ENCODE results near the gene ARID5B. TPM values are rescaled to one million over a fixed set of nuclear protein-coding genes. Genes with fewer than 3 reads are reported as not detected.

ARID5B gene
- total RNA-seq, 2 experiments from 2014 or later: 34.8 to 35.9 TPM

DNA sequence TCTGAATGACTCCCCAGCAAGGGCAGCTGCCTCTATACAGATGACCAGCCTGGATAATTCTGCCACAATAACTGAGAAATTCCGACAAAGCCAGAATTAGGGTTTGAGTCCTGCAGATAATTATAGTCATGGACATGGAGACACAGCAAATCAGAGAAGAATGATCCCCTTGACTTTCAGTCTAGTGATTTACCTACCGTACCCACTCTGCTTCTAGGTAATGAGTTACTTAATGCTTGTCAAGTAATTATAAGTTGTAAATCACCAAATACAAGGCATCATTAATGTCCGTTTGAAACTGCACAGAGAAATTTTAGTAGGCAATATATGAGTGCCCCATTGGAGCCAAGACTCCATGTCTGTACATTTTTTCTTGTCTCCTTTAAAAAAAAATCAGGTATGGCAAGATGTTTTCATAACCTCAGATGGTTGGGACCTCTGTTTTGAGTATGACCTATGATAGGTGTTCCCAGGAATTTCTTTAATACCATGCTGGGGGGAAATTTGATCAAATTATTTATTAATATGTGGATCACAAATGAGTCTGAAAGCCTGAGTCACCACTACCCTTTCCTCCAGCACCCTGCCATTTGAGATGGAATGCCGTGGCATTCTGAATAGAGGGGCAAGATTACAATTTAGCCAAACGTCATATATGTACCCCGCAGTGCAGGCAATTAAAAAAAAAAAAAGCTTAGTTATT is 5.5 kb upstream of the ARID5B start:
- Mint-ChIP-seq H3K4me3 (no peak overlapping the region), H3K36me3 (no peaks in the 10 kb centered on the region), H3K9me3 (ENCODE audit: low read depth) (no peaks in the 10 kb centered on the region), H3K4me1 (peaks cover 29% of the 10 kb centered on the region), H3K27ac (no peak overlapping the region), H3K27me3 (no peaks in the 10 kb centered on the region)
- ATAC-seq (no peak), DNase-seq (no peak)
- CTCF ChIA-PET: interaction anchor here (0.7 to 5.2 kb wide), 20 partner anchors 10 to 353 kb away, joined by 3 to 37 read pairs (median 4); no protein-coding TSS in a partner anchor

- Mint-ChIP-seq H3K27ac (peak overlapping the region; percentile 99), H3K9me3 (ENCODE audit: low read depth) (no peaks in the 10 kb centered on the region)
- DNase-seq: peak; percentile 79
These were observed 4.4 kb upstream of the ARID5B start for GRCh38 chr10:61896854-61897661.

GRCh38 chr10:61897671-61898434 is 3.6 kb upstream of the ARID5B start:
- no peak for ATAC-seq
- H3K36me3 Mint-ChIP-seq: peaks cover 6% of the 10 kb centered on the region
- peak overlapping the region; percentile 99 for H3K27ac Mint-ChIP-seq
- peak overlapping the region; percentile 67 for H3K4me3 Mint-ChIP-seq
- CTCF ChIA-PET: interaction anchor here (0.8 to 5.2 kb wide), 16 partner anchors 8 to 354 kb away, joined by 3 to 37 read pairs (median 5); no protein-coding TSS in a partner anchor
- H3K9me3 Mint-ChIP-seq (ENCODE audit: low read depth): no peaks in the 10 kb centered on the region
- no peak for DNase-seq
- no peaks in the 10 kb centered on the region for H3K27me3 Mint-ChIP-seq
- peaks cover 29% of the 10 kb centered on the region for H3K4me1 Mint-ChIP-seq

More at GRCh38 chr10:61896854-61897661, 4.4 kb upstream of the ARID5B start:
- Mint-ChIP-seq H3K36me3 (peaks cover 1% of the 10 kb centered on the region), H3K27me3 (no peaks in the 10 kb centered on the region), H3K4me1 (peaks cover 29% of the 10 kb centered on the region), H3K4me3 (peak overlapping the region; percentile 67)
- peak; percentile 76 for ATAC-seq
- CTCF ChIA-PET: interaction anchor here (0.6 to 5.2 kb wide), 33 partner anchors 9 to 1081 kb away, joined by 3 to 37 read pairs (median 4); no protein-coding TSS in a partner anchor

DNA sequence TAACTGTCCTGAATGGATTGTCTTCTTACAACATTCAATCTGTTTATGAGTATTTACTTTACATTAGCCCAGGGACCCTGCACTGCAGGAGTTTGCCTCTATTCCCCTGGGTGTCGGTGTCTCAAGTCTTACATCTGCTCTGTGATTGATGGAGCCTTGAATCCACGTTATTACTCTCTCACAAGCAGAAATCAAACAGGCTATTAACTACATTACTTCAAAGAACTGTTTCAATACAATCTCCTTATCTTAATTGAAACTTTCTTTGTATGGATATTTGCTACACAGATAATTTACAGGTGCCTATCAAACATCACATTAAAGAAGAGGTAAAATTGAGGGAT is 3.1 kb upstream of the ARID5B start:
- Mint-ChIP-seq H3K4me3 (no peak overlapping the region), H3K4me1 (peaks cover 29% of the 10 kb centered on the region), H3K9me3 (ENCODE audit: low read depth) (no peaks in the 10 kb centered on the region), H3K36me3 (peaks cover 6% of the 10 kb centered on the region), H3K27ac (peak overlapping the region; percentile 99), H3K27me3 (no peaks in the 10 kb centered on the region)
- DNase-seq (no peak), ATAC-seq (no peak)
- CTCF ChIA-PET: interaction anchor here (0.9 to 5.2 kb wide), 6 partner anchors 90 to 346 kb away, joined by 3 to 37 read pairs (median 10); no protein-coding TSS in a partner anchor

DNA sequence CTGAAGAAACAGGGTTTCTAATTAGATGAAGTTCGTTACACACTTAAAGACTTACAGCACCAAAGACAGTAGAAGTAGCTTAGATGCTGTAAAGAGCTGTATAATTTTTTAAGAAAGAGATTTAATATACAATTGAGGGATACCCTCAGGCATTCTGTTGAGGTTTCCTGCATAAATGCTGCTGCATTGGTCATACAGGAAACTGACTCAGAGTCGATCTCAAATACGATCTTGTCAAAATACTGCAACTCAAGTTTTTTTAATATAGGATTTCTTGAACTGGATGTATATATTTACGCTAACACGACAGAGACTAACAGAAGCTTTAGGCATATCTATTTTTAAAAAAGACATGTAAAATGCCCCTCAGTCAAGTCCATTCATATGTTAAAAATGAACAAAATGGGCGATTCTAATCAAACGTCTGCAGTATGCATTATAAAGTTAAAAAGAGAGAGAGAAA is 2.4 kb upstream of the ARID5B start:
- H3K36me3 Mint-ChIP-seq: peaks cover 8% of the 10 kb centered on the region
- ATAC-seq: no peak
- CTCF ChIA-PET: interaction anchor here (0.7 to 5.2 kb wide), 13 partner anchors 43 to 345 kb away, joined by 3 to 37 read pairs (median 5); no protein-coding TSS in a partner anchor

GRCh38 chr10:61899663-61899996 is 1.9 kb upstream of the ARID5B start:
- CTCF ChIA-PET: interaction anchor here (0.7 to 5.2 kb wide), 13 partner anchors 42 to 345 kb away, joined by 3 to 37 read pairs (median 3); no protein-coding TSS in a partner anchor
- no peaks in the 10 kb centered on the region for H3K27me3 Mint-ChIP-seq
- no peaks in the 10 kb centered on the region for H3K9me3 Mint-ChIP-seq (ENCODE audit: low read depth)
- H3K36me3 Mint-ChIP-seq: peaks cover 8% of the 10 kb centered on the region
- ATAC-seq (no peak), DNase-seq (no peak)
- peak overlapping the region; percentile 99 for H3K27ac Mint-ChIP-seq
- peaks cover 37% of the 10 kb centered on the region for H3K4me1 Mint-ChIP-seq
- peak overlapping the region; percentile 98 for H3K4me3 Mint-ChIP-seq

More for the DNA sequence above, 2.4 kb upstream of the ARID5B start:
- Mint-ChIP-seq H3K27ac (peak overlapping the region; percentile 99), H3K27me3 (no peaks in the 10 kb centered on the region), H3K9me3 (ENCODE audit: low read depth) (no peaks in the 10 kb centered on the region), H3K4me3 (peak overlapping the region; percentile 98), H3K4me1 (peaks cover 33% of the 10 kb centered on the region)
- no peak for DNase-seq

DNA sequence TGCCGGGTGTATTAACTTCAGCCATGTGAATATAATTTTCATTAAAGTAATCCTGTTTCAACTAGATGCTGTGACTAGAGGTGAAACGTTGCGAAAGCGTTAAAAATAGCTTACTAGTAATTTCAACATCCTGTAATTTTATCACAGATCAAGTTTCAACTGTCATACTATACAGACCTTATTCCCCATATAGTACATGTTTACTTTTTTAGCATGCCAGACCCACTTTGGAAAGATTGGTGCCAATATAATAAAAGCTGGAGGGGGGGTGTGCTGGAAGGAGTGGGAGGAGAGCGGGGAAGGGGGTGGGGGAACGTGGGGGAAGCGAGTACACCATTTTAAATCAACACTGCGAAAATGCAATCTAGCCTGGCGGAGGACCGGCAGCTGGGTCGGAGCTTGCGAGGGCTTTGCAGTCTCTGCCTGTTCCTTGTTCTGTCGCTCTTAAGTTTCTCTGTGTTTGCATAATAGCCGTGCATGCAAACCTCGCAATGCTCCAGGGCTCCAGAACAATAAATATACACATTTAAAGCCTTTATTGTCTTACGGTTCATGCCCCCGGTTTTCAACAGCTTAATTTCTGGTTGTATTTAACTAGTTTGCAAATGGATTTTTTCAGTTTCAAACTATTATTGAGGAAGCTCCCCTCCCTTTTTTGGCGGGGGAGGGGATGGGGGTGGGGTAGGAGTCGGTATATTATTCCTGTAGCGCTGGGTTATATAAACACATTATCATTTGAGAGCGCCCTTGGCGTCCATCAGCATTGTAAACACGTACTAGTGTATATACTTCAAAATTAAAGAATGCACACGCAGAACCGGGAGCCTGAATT is 1.3 kb upstream of the ARID5B start:
- H3K4me1 Mint-ChIP-seq: peaks cover 41% of the 10 kb centered on the region
- H3K27ac Mint-ChIP-seq: peak overlapping the region; percentile 99
- CTCF ChIA-PET: interaction anchor here (0.6 to 5.2 kb wide), 12 partner anchors 42 to 344 kb away, joined by 3 to 37 read pairs (median 4); no protein-coding TSS in a partner anchor
- no peaks in the 10 kb centered on the region for H3K27me3 Mint-ChIP-seq
- peaks cover 8% of the 10 kb centered on the region for H3K36me3 Mint-ChIP-seq
- peak overlapping the region; percentile 98 for H3K4me3 Mint-ChIP-seq
- ATAC-seq (peak; percentile 16), DNase-seq (peak; percentile 81)
- no peaks in the 10 kb centered on the region for H3K9me3 Mint-ChIP-seq (ENCODE audit: low read depth)

DNA sequence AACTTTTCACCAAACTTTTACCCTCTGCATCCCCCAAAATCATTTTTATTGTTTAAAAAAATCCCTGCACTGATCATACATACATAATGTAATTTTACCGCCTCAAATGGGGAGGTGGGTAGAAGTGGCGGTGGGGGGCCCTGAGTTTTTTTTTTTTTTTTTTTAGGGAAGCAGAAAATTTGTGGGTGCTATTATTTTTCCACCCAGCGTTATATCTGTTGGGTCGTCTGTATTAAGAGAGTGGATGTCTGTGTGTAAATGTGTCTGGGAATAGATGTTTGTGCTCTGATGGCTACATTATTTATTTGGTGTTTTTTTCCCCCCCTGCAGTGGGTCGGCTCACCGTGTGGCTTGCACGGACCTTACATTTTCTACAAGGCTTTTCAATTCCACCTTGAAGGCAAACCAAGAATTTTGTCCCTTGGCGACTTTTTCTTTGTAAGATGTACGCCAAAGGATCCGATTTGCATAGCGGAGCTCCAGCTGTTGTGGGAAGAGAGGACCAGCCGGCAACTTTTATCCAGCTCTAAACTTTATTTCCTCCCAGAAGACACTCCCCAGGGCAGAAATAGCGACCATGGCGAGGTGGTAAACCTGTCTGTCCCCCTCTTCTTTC is 438 bp downstream of the ARID5B start:
- H3K4me3 Mint-ChIP-seq: peak overlapping the region; percentile 98
- H3K27ac Mint-ChIP-seq: peak overlapping the region; percentile 99
- ATAC-seq: no peak

DNA sequence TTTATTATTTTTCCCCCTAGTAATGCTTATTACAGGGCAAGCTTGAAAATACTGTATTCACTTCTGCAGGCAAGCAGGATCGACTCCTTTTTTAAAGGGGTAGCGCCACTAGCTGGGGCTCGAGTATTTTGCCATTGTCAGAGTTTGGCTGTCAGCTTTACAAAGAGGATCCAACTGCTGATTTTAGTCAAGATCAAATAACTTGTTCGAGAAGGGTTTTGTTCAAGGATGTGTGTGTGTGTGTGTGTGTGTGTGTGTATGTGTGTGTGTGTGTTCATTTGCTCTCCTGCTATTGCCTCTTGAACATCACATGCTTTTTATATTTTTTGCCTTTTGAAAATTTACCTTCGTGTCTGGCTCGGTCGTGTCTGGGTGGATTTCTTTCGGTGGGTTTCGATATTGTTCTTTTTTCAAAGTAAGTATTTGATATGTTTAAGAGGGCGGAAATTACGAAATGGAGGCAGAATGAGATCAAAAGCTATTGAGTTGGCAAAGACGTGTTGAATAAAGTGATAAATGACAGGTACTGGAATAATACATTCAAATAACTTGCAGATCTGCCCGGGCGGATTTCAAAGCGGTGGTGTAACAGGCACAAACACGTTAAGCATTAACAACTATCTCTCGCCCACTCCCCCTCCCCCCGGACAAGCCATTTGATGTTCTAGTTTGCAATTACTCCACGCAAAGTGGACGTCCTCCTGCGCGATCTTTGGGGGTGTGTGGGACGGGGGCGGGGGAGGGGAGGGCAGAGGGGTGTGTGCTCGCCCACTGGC is 1.1 kb downstream of the ARID5B start:
- peak overlapping the region; percentile 98 for H3K4me3 Mint-ChIP-seq
- ATAC-seq: peak; percentile 20
- H3K27me3 Mint-ChIP-seq: no peaks in the 10 kb centered on the region
- peaks cover 10% of the 10 kb centered on the region for H3K36me3 Mint-ChIP-seq
- CTCF ChIA-PET: interaction anchor here (0.7 to 3.8 kb wide), 23 partner anchors 10 to 342 kb away, joined by 3 to 17 read pairs (median 4); no protein-coding TSS in a partner anchor
- H3K9me3 Mint-ChIP-seq (ENCODE audit: low read depth): no peaks in the 10 kb centered on the region
- peaks cover 41% of the 10 kb centered on the region for H3K4me1 Mint-ChIP-seq
- H3K27ac Mint-ChIP-seq: peak overlapping the region; percentile 99
- peak; percentile 73 for DNase-seq

More for the DNA sequence above, 438 bp downstream of the ARID5B start:
- Mint-ChIP-seq H3K4me1 (peaks cover 48% of the 10 kb centered on the region), H3K9me3 (ENCODE audit: low read depth) (no peaks in the 10 kb centered on the region), H3K36me3 (peaks cover 10% of the 10 kb centered on the region), H3K27me3 (no peaks in the 10 kb centered on the region)
- CTCF ChIA-PET: interaction anchor here (0.8 to 3.8 kb wide), 16 partner anchors 11 to 343 kb away, joined by 3 to 17 read pairs (median 4); no protein-coding TSS in a partner anchor
- DNase-seq: no peak

DNA sequence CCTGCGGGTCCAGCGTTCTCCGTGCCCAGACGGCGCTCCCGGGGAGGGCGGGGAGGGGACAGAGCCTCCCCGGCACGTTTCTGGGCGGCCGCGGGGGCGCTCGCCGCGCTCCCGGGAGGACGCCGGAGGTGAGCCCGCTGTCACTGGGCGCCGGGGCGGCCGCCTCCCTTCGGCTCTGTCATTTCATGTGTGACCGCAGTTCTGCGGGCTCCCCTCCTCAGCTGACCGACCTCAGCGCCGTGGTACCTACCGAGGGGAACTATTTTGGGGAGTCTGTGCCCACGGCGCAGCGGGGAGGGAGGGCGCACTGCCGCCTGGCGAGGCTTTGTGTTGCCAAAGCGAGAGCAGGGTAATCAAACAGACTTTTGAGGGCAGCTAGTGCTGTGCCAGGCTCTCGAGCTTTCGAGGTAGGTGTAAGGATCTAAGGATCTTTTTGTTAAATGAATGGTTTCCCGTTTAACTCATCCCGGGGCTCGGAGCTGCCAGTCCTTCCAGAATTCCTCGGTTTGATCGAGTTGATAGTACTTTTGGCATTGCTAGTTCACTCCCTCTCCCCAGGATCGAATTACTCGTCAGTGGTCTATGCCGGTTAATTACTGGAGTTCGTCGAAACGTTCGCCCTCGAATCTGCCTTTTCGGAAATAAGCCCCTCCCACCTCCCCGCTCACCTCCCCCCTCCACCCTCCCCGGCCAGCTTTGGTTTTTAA is 1.9 kb downstream of the ARID5B start:
- Mint-ChIP-seq H3K27me3 (no peaks in the 10 kb centered on the region), H3K4me3 (peak overlapping the region; percentile 98), H3K36me3 (peaks cover 14% of the 10 kb centered on the region), H3K27ac (peak overlapping the region; percentile 99), H3K9me3 (ENCODE audit: low read depth) (peaks cover 2% of the 10 kb centered on the region), H3K4me1 (peaks cover 36% of the 10 kb centered on the region)
- ATAC-seq: peak; percentile 66
- CTCF ChIA-PET: interaction anchor here (0.7 to 3.8 kb wide), 18 partner anchors 10 to 342 kb away, joined by 3 to 17 read pairs (median 4); no protein-coding TSS in a partner anchor
- DNase-seq: peak; percentile 90

Measured in activated CD8-positive, alpha-beta memory T cell treated with anti-CD3 and anti-CD28 coated beads, Interleukin-2, amount 10 ng/mL, durations not matched to agents 7 days and 5 days (primary cell).